H1 (cell line): ENCODE measurements around the gene CHCHD1. TPM values are rescaled to one million over a fixed set of nuclear protein-coding genes. Genes with fewer than 3 reads are reported as not detected.

Source experiments
- CHD7 ChIP-seq: fragments of 300-600 bp; sonication (generic); IDR thresholded peaks from 2 replicates; pipeline ENCODE4 v1.7.1; 2012; ENCODE audit warnings: low read length, moderate library complexity, mild to moderate bottlenecking, inconsistent platforms; ENCODE audit not compliant: insufficient replicate concordance
- polyA plus RNA-seq, 7 experiments: library from polyadenylated mRNA; depleted of rRNA in 3 of 7; stranded (reverse) in 5 of 7; unstranded in 2 of 7; fragments of >200 nt in 5 of 7; fragments of 200-250 nt in 2 of 7; gene quantifications; 1 replicate in 5 of 7; 2 replicates in 1 of 7; 4 replicates in 1 of 7; pipeline versions ENCODE4 v1.2.1 to v1.2.3, GENCODE V29; 2011 to 2013; ENCODE audit warnings: missing spikeins in 2 of 7, mixed read lengths in 2 of 7
- total RNA-seq: library from RNA; stranded (reverse); fragmentation: NEBNext Ultra II Directional; extraction: Animal tissue kit (Norgen Biotek cat#: 25700); gene quantifications from 2 replicates; pipeline ENCODE4 v1.2.1, GENCODE V29; 2021

Gene CHCHD1
- total and polyA plus RNA-seq, 2 of the 8 experiments (the other 6 are each of a cell fraction or from before 2014, with no cell fraction given), result 44.9 to 58.1 TPM

GRCh38 chr10:73761781-73762180 lies 20.1 kb upstream of the CHCHD1 start (continued):
- TF ChIP-seq CHD7, result no peak
